ENCODE measurements around the gene FGF5.

DNA sequence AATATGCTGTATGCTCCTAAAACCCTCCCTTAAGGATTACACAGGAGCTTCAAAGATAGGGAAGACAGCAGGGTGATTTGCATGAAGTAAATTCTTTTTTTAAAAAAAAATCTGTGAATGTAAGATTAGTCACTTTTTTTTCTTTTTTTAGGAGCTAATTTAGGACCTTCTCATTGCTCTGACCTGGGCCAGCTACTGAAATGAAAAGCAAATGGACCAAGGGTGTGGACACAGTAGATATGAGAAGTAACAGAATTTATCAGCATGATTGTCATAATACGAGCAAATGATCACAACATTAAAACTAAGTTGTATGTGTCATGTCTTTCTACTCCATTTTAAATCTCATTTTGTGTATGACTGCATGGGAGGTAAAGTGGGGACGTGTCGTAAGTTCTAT, 6.6 kb upstream of the FGF5 start:
- TF ChIP-seq, protein P1, sequence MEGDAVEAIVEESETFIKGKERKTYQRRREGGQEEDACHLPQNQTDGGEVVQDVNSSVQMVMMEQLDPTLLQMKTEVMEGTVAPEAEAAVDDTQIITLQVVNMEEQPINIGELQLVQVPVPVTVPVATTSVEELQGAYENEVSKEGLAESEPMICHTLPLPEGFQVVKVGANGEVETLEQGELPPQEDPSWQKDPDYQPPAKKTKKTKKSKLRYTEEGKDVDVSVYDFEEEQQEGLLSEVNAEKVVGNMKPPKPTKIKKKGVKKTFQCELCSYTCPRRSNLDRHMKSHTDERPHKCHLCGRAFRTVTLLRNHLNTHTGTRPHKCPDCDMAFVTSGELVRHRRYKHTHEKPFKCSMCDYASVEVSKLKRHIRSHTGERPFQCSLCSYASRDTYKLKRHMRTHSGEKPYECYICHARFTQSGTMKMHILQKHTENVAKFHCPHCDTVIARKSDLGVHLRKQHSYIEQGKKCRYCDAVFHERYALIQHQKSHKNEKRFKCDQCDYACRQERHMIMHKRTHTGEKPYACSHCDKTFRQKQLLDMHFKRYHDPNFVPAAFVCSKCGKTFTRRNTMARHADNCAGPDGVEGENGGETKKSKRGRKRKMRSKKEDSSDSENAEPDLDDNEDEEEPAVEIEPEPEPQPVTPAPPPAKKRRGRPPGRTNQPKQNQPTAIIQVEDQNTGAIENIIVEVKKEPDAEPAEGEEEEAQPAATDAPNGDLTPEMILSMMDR (IDR thresholded peaks at IDR 0.05), result no peak
- no peak for TF ChIP-seq POLR2AphosphoS5 (IDR thresholded peaks at IDR 0.05; ENCODE audit: insufficient read depth in 1 of 2, low read depth in 1 of 2)
